Mesenchymal stem cell (in vitro differentiated cells and primary cell): Measurements from ENCODE around the gene ILKAP.

Source experiments
- DNase-seq: peaks from one replicate; pipeline ENCODE4 v3.0.0-alpha.2; 2013
- H2AFZ ChIP-seq: one replicate; pipeline ENCODE4 v1.6.1; 2013; ENCODE audit warnings: low read depth, mild to moderate bottlenecking, control low read depth, inconsistent platforms, low read length, moderate library complexity
- H2AK5ac ChIP-seq: 2 replicates; pipeline ENCODE4 v1.6.1; 2013; ENCODE audit warnings: low read length, moderate library complexity, mild to moderate bottlenecking, inconsistent platforms; ENCODE audit not compliant: severe bottlenecking
- H2BK120ac ChIP-seq: one replicate; pipeline ENCODE4 v1.6.1; 2013; ENCODE audit warnings: low read depth, mild to moderate bottlenecking, inconsistent platforms, low read length, moderate library complexity
- H2BK12ac ChIP-seq, 2 experiments: one replicate each; pipeline ENCODE4 v1.6.1; 2013; ENCODE audit warnings: inconsistent platforms in 2 of 2, low read length in 2 of 2, mild to moderate bottlenecking in 2 of 2, moderate library complexity in 2 of 2, control low read depth in 1 of 2
- H2BK15ac ChIP-seq: one replicate; pipeline ENCODE4 v1.6.1; 2013; ENCODE audit warnings: mild to moderate bottlenecking, low read depth, inconsistent platforms; ENCODE audit not compliant: poor library complexity, severe bottlenecking
- H2BK5ac ChIP-seq: 2 replicates; pipeline ENCODE4 v1.6.1; 2013; ENCODE audit warnings: low read depth, mild to moderate bottlenecking, low read length, control low read depth, inconsistent platforms; ENCODE audit not compliant: poor library complexity, severe bottlenecking
- H3K14ac ChIP-seq, 2 experiments: one replicate each; pipeline ENCODE4 v1.6.1; 2013; ENCODE audit warnings: inconsistent platforms in 2 of 2, low read length in 2 of 2, control low read depth in 1 of 2, mild to moderate bottlenecking in 1 of 2, moderate library complexity in 1 of 2
- H3K18ac ChIP-seq, 2 experiments: one replicate each; pipeline ENCODE4 v1.6.1; 2013; ENCODE audit warnings: inconsistent platforms in 2 of 2, low read length in 2 of 2, control low read depth in 1 of 2, low read depth in 1 of 2, mild to moderate bottlenecking in 1 of 2
- H3K23ac ChIP-seq, 2 experiments: one replicate each; pipeline ENCODE4 v1.6.1; 2013; ENCODE audit warnings: inconsistent platforms in 2 of 2, low read length in 2 of 2, mild to moderate bottlenecking in 2 of 2, moderate library complexity in 2 of 2, control low read depth in 1 of 2
- H3K27ac ChIP-seq: 2 replicates; pipeline ENCODE4 v1.5.1; 2013; ENCODE audit warnings: mild to moderate bottlenecking, moderate library complexity, low read length, control low read depth, inconsistent platforms; ENCODE audit not compliant: poor library complexity, severe bottlenecking
- H3K27me3 ChIP-seq, 2 experiments: 2 replicates each; pipeline versions ENCODE4 v1.6.1 to v1.7.0; 2013; ENCODE audit warnings: low read length in 2 of 2, mild to moderate bottlenecking in 2 of 2, moderate library complexity in 2 of 2, control low read depth in 1 of 2, inconsistent platforms in 1 of 2; ENCODE audit not compliant: control insufficient read depth in 1 of 2, insufficient read depth in 1 of 2
- H3K36me3 ChIP-seq, 2 experiments: 2 replicates each; pipeline versions ENCODE4 v1.6.1 to v1.7.0; 2013; ENCODE audit warnings: low read length in 2 of 2, control low read depth in 1 of 2, inconsistent platforms in 1 of 2, low read depth in 1 of 2, mild to moderate bottlenecking in 1 of 2; ENCODE audit not compliant: insufficient read depth in 2 of 2, control insufficient read depth in 1 of 2
- H3K4ac ChIP-seq, 2 experiments: one replicate each; pipeline ENCODE4 v1.6.1; 2013; ENCODE audit warnings: inconsistent platforms in 2 of 2, low read length in 2 of 2, mild to moderate bottlenecking in 2 of 2, moderate library complexity in 2 of 2, control low read depth in 1 of 2, low read depth in 1 of 2
- H3K4me1 ChIP-seq: 2 replicates; pipeline ENCODE4 v1.6.1; 2013; ENCODE audit warnings: low read depth, low read length, control low read depth; ENCODE audit not compliant: control insufficient read depth, insufficient read depth
- H3K4me2 ChIP-seq: 2 replicates; pipeline ENCODE4 v1.6.1; 2013; ENCODE audit warnings: low read length, mild to moderate bottlenecking, inconsistent platforms; ENCODE audit not compliant: poor library complexity, severe bottlenecking
- H3K4me3 ChIP-seq, 2 experiments: 2 replicates each; pipeline versions ENCODE4 v1.5.1 to v1.7.0; 2013; ENCODE audit warnings: low read length in 2 of 2, mild to moderate bottlenecking in 2 of 2, control low read depth in 1 of 2, low read depth in 1 of 2; ENCODE audit not compliant: insufficient read depth in 1 of 2
- H3K79me1 ChIP-seq: replicated peaks from 2 replicates; pipeline ENCODE4 v1.6.1; 2013; ENCODE audit warnings: mild to moderate bottlenecking, control low read depth, low read length, inconsistent platforms; ENCODE audit not compliant: poor library complexity, severe bottlenecking
- H3K9ac ChIP-seq: 2 replicates; pipeline ENCODE4 v1.7.0; 2013; ENCODE audit warnings: mild to moderate bottlenecking, low read length, moderate library complexity
- H3K9me3 ChIP-seq: 2 replicates; pipeline ENCODE4 v1.7.0; 2013; ENCODE audit warnings: mild to moderate bottlenecking, low read length; ENCODE audit not compliant: control insufficient read depth
- H4K8ac ChIP-seq: one replicate; pipeline ENCODE4 v1.6.1; 2013; ENCODE audit warnings: inconsistent platforms, mild to moderate bottlenecking, low read length, moderate library complexity
- H4K91ac ChIP-seq: one replicate; pipeline ENCODE4 v1.6.1; 2013; ENCODE audit warnings: mild to moderate bottlenecking, low read length, inconsistent platforms
- WGBS: methylation state at CpG from one replicate; pipeline ENCODE4 v1.1.7; 2013; ENCODE audit warnings: mixed read lengths; 5-methylcytosine and 5-hydroxymethylcytosine counted together

Gene ILKAP

GRCh38 chr2:238231251-238231793 is 27.8 kb upstream of the ILKAP start:
- Histone ChIP-seq H3K4me2 (peak overlapping the region; percentile 48), H3K79me1 (no peaks in the 10 kb centered on the region), H2BK120ac (no peak overlapping the region), H3K9ac (peak overlapping the region; percentile 47), H3K14ac (peak overlapping the region in 1 of 2 experiments; percentile 14), H2BK5ac (no peak overlapping the region), H3K27me3 (peaks cover 7 to 32% of the 10 kb centered on the region in 2 experiments), H4K91ac (no peak overlapping the region), H3K27ac (no peak overlapping the region), H3K4ac (no peak overlapping the region), H2BK15ac (no peak overlapping the region), H3K36me3 (peaks cover 0 to 4% of the 10 kb centered on the region in 2 experiments), H2BK12ac (no peak overlapping the region), H3K18ac (peak overlapping the region; percentile 2 to 44), H4K8ac (peak overlapping the region; percentile 9), H3K4me3 (peak overlapping the region; percentile 53 to 81), H3K23ac (no peak overlapping the region), H2AFZ (peak overlapping the region; percentile 30), H3K4me1 (peaks cover 16% of the 10 kb centered on the region), H3K9me3 (no peaks in the 10 kb centered on the region), H2AK5ac (no peak overlapping the region)
- peak; percentile 81 for DNase-seq
- WGBS: 3% methylated on average over 36 of the region's 46 CpGs

GRCh38 chr2:238230699-238231098 is 27.2 kb upstream of the ILKAP start:
- no peak overlapping the region for H2BK5ac ChIP-seq
- no peak overlapping the region for H2BK15ac ChIP-seq
- H2AK5ac ChIP-seq: no peak overlapping the region
- no peak overlapping the region for H3K27ac ChIP-seq
- H3K4ac ChIP-seq: no peak overlapping the region
- H3K9me3 ChIP-seq: no peaks in the 10 kb centered on the region
- peak overlapping the region; percentile 48 for H3K4me2 ChIP-seq
- peaks cover 1 to 25% of the 10 kb centered on the region in 2 experiments for H3K27me3 ChIP-seq
- H3K23ac ChIP-seq: no peak overlapping the region
- H4K91ac ChIP-seq: no peak overlapping the region
- H2BK12ac ChIP-seq: no peak overlapping the region
- no peak for DNase-seq
- H2BK120ac ChIP-seq: no peak overlapping the region
- H2AFZ ChIP-seq: no peak overlapping the region
- no peaks in the 10 kb centered on the region for H3K79me1 ChIP-seq
- peak overlapping the region; percentile 47 for H3K9ac ChIP-seq
- no peak overlapping the region for H4K8ac ChIP-seq
- WGBS: 74% methylated on average over 5 of the region's 5 CpGs
- H3K4me3 ChIP-seq: peak overlapping the region in 1 of 2 experiments; percentile 81
- peaks cover 0 to 5% of the 10 kb centered on the region in 2 experiments for H3K36me3 ChIP-seq
- peaks cover 16% of the 10 kb centered on the region for H3K4me1 ChIP-seq
- H3K18ac ChIP-seq: no peak overlapping the region
- no peak overlapping the region for H3K14ac ChIP-seq

- peaks cover 0 to 7% of the 10 kb centered on the region in 2 experiments for H3K36me3 ChIP-seq
- H3K4me2 ChIP-seq: no peak overlapping the region
- H2BK120ac ChIP-seq: no peak overlapping the region
- H2BK5ac ChIP-seq: no peak overlapping the region
- H3K9ac ChIP-seq: no peak overlapping the region
- no peak overlapping the region for H2AFZ ChIP-seq
- no peak overlapping the region for H2BK12ac ChIP-seq
- H3K14ac ChIP-seq: no peak overlapping the region
- no peak overlapping the region for H3K18ac ChIP-seq
- H4K91ac ChIP-seq: no peak overlapping the region
- H3K9me3 ChIP-seq: no peaks in the 10 kb centered on the region
- no peak overlapping the region for H3K4me3 ChIP-seq
- H2AK5ac ChIP-seq: no peak overlapping the region
- DNase-seq: peak; percentile 57
- no peak overlapping the region for H4K8ac ChIP-seq
- H2BK15ac ChIP-seq: no peak overlapping the region
- no peak overlapping the region for H3K27ac ChIP-seq
- H3K23ac ChIP-seq: no peak overlapping the region
- WGBS: 42% methylated on average over 4 of the region's 4 CpGs
- peaks cover 0 to 18% of the 10 kb centered on the region in 2 experiments for H3K27me3 ChIP-seq
- no peak overlapping the region for H3K4ac ChIP-seq
- H3K79me1 ChIP-seq: no peaks in the 10 kb centered on the region
- peaks cover 9% of the 10 kb centered on the region for H3K4me1 ChIP-seq
Measured at GRCh38 chr2:238228700-238229099, 25.2 kb upstream of the ILKAP start.

- Histone ChIP-seq H3K4ac (no peak overlapping the region), H3K23ac (no peak overlapping the region), H3K18ac (no peak overlapping the region), H4K8ac (no peak overlapping the region), H2BK12ac (no peak overlapping the region), H3K4me2 (no peak overlapping the region), H3K79me1 (no peaks in the 10 kb centered on the region), H2AK5ac (no peak overlapping the region), H3K36me3 (peaks cover 0 to 7% of the 10 kb centered on the region in 2 experiments), H3K14ac (no peak overlapping the region), H3K27me3 (peaks cover 0 to 16% of the 10 kb centered on the region in 2 experiments), H3K9me3 (no peaks in the 10 kb centered on the region), H3K4me1 (peaks cover 9% of the 10 kb centered on the region), H3K4me3 (no peak overlapping the region), H2AFZ (no peak overlapping the region), H3K9ac (no peak overlapping the region), H2BK120ac (no peak overlapping the region), H2BK5ac (no peak overlapping the region), H4K91ac (no peak overlapping the region), H2BK15ac (no peak overlapping the region), H3K27ac (no peak overlapping the region)
- no peak for DNase-seq
- 81% methylated on average over 7 of the region's 11 CpGs for WGBS
Measured at GRCh38 chr2:238227587-238228032, 24.1 kb upstream of the ILKAP start.
